Activated T-cell treated with anti-CD3 and anti-CD28 coated beads, Interleukin-2, amount 50 U/mL, for 24 hours (primary cell): ENCODE measurements around the gene FAM32A.
A peak's percentile ranks its signal among the peaks of the same experiment; 100 is the strongest.

Experiments
- DNase-seq: peaks from one replicate; pipeline ENCODE4 v3.0.0-alpha.2; 2020
- H3K27ac Mint-ChIP-seq: 2 replicates; pipeline ENCODE4 v1.8.0; 2020; ENCODE audit warnings: mild to moderate bottlenecking, mixed read lengths
- H3K27me3 Mint-ChIP-seq: 2 replicates; pipeline ENCODE4 v1.8.0; 2020; ENCODE audit warnings: mixed read lengths
- H3K36me3 Mint-ChIP-seq: 2 replicates; pipeline ENCODE4 v1.8.0; 2020; ENCODE audit warnings: low read depth, mixed read lengths
- H3K4me1 Mint-ChIP-seq: 2 replicates; pipeline ENCODE4 v1.8.0; 2020; ENCODE audit warnings: low read depth, mixed read lengths
- H3K4me3 Mint-ChIP-seq: 2 replicates; pipeline ENCODE4 v1.8.0; 2020; ENCODE audit warnings: mild to moderate bottlenecking, moderate library complexity, mixed read lengths
- H3K9me3 Mint-ChIP-seq: 2 replicates; pipeline ENCODE4 v1.8.0; 2020; ENCODE audit warnings: mixed read lengths

The FAM32A gene

GRCh38 chr19:16185768-16186123, 536 bp downstream of the FAM32A start:
- no peaks in the 10 kb centered on the region for H3K9me3 Mint-ChIP-seq
- peak overlapping the region; percentile 100 for H3K4me3 Mint-ChIP-seq
- DNase-seq, result peak; percentile 69
- H3K27me3 Mint-ChIP-seq, result no peaks in the 10 kb centered on the region
- H3K36me3 Mint-ChIP-seq, result peaks cover 51% of the 10 kb centered on the region
- H3K4me1 Mint-ChIP-seq, result peaks cover 41% of the 10 kb centered on the region
- H3K27ac Mint-ChIP-seq, result peak overlapping the region; percentile 99

- peaks cover 76% of the 10 kb centered on the region for H3K36me3 Mint-ChIP-seq
- peaks cover 34% of the 10 kb centered on the region for H3K4me1 Mint-ChIP-seq
- no peaks in the 10 kb centered on the region for H3K27me3 Mint-ChIP-seq
- no peaks in the 10 kb centered on the region for H3K9me3 Mint-ChIP-seq
- DNase-seq, result no peak
- H3K27ac Mint-ChIP-seq, result peak overlapping the region; percentile 70
- H3K4me3 Mint-ChIP-seq, result no peak overlapping the region
Measured at GRCh38 chr19:16188521-16188920, 3.3 kb downstream of the FAM32A start.

GRCh38 chr19:16190198-16190597, 5.0 kb downstream of the FAM32A start:
- Mint-ChIP-seq H3K36me3 (peaks cover 81% of the 10 kb centered on the region), H3K9me3 (no peaks in the 10 kb centered on the region), H3K27me3 (no peaks in the 10 kb centered on the region), H3K4me3 (no peak overlapping the region), H3K27ac (peak overlapping the region; percentile 47), H3K4me1 (peaks cover 29% of the 10 kb centered on the region)
- no peak for DNase-seq

GRCh38 chr19:16190736-16191135, 5.5 kb downstream of the FAM32A start:
- Mint-ChIP-seq H3K4me1 (peaks cover 26% of the 10 kb centered on the region), H3K9me3 (no peaks in the 10 kb centered on the region), H3K27ac (peak overlapping the region; percentile 47), H3K27me3 (no peaks in the 10 kb centered on the region), H3K4me3 (no peak overlapping the region), H3K36me3 (peaks cover 76% of the 10 kb centered on the region)
- DNase-seq, result no peak

GRCh38 chr19:16191216-16191908, 6.2 kb downstream of the FAM32A start:
- Mint-ChIP-seq H3K4me3 (no peak overlapping the region), H3K36me3 (peaks cover 71% of the 10 kb centered on the region), H3K27me3 (no peaks in the 10 kb centered on the region), H3K9me3 (no peaks in the 10 kb centered on the region), H3K4me1 (peaks cover 21% of the 10 kb centered on the region), H3K27ac (peak overlapping the region; percentile 63)
- DNase-seq, result no peak

- Mint-ChIP-seq H3K27me3 (no peaks in the 10 kb centered on the region), H3K27ac (no peak overlapping the region), H3K9me3 (no peaks in the 10 kb centered on the region), H3K4me3 (no peak overlapping the region), H3K36me3 (peaks cover 57% of the 10 kb centered on the region), H3K4me1 (peaks cover 16% of the 10 kb centered on the region)
- DNase-seq, result no peak
Measured at GRCh38 chr19:16193466-16193865, 8.3 kb downstream of the FAM32A start.

- H3K27me3 Mint-ChIP-seq, result no peaks in the 10 kb centered on the region
- no peaks in the 10 kb centered on the region for H3K9me3 Mint-ChIP-seq
- peak overlapping the region; percentile 99 for H3K27ac Mint-ChIP-seq
- H3K4me1 Mint-ChIP-seq, result peaks cover 40% of the 10 kb centered on the region
- peak overlapping the region; percentile 87 for H3K4me3 Mint-ChIP-seq
- H3K36me3 Mint-ChIP-seq, result peaks cover 49% of the 10 kb centered on the region
- DNase-seq, result no peak
Measured at GRCh38 chr19:16197188-16197621, 12.0 kb downstream of the FAM32A start.

- Mint-ChIP-seq H3K27ac (peak within 1 kb of the TSS; percentile 99), H3K4me3 (peak within 1 kb of the TSS; percentile 87)
Measured at GRCh38 chr19:16197622-16198369, 12.6 kb downstream of the FAM32A start, which contains the start of gene AP1M1. Gene AP1M1 (plus strand): TSS chr19:16197911. CDS start chr19:16198027, 116 bp downstream.

GRCh38 chr19:16198370-16198651, 13.1 kb downstream of the FAM32A start:
- H3K27ac Mint-ChIP-seq, result peak overlapping the region; percentile 85
- no peaks in the 10 kb centered on the region for H3K27me3 Mint-ChIP-seq
- H3K4me1 Mint-ChIP-seq, result peaks cover 52% of the 10 kb centered on the region
- H3K36me3 Mint-ChIP-seq, result peaks cover 52% of the 10 kb centered on the region
- H3K9me3 Mint-ChIP-seq, result no peaks in the 10 kb centered on the region
- no peak for DNase-seq
- H3K4me3 Mint-ChIP-seq, result peak overlapping the region; percentile 87

More at GRCh38 chr19:16197622-16198369, 12.6 kb downstream of the FAM32A start, which contains the start of gene AP1M1:
- Mint-ChIP-seq H3K4me1 (peaks cover 46% of the 10 kb centered on the region), H3K9me3 (no peaks in the 10 kb centered on the region), H3K36me3 (peaks cover 51% of the 10 kb centered on the region), H3K27me3 (no peaks in the 10 kb centered on the region)
- DNase-seq, result peak; percentile 99

GRCh38 chr19:16199275-16199932, 14.2 kb downstream of the FAM32A start:
- peaks cover 56% of the 10 kb centered on the region for H3K36me3 Mint-ChIP-seq
- H3K27me3 Mint-ChIP-seq, result no peaks in the 10 kb centered on the region
- H3K4me1 Mint-ChIP-seq, result peaks cover 56% of the 10 kb centered on the region
- peak overlapping the region; percentile 85 for H3K27ac Mint-ChIP-seq
- peak; percentile 27 for DNase-seq
- no peaks in the 10 kb centered on the region for H3K9me3 Mint-ChIP-seq
- peak overlapping the region; percentile 87 for H3K4me3 Mint-ChIP-seq

- H3K9me3 Mint-ChIP-seq, result no peaks in the 10 kb centered on the region
- H3K27ac Mint-ChIP-seq, result peak overlapping the region; percentile 81
- peaks cover 61% of the 10 kb centered on the region for H3K36me3 Mint-ChIP-seq
- H3K4me3 Mint-ChIP-seq, result peak overlapping the region; percentile 37
- peak; percentile 26 for DNase-seq
- H3K27me3 Mint-ChIP-seq, result no peaks in the 10 kb centered on the region
- peaks cover 56% of the 10 kb centered on the region for H3K4me1 Mint-ChIP-seq
Measured at GRCh38 chr19:16200038-16201010, 15.1 kb downstream of the FAM32A start.

GRCh38 chr19:16201011-16201391, 15.8 kb downstream of the FAM32A start:
- Mint-ChIP-seq H3K36me3 (peaks cover 65% of the 10 kb centered on the region), H3K4me3 (no peak overlapping the region), H3K4me1 (peaks cover 56% of the 10 kb centered on the region), H3K9me3 (no peaks in the 10 kb centered on the region), H3K27ac (peak overlapping the region; percentile 81), H3K27me3 (no peaks in the 10 kb centered on the region)
- no peak for DNase-seq

- H3K9me3 Mint-ChIP-seq, result no peaks in the 10 kb centered on the region
- H3K27ac Mint-ChIP-seq, result peak overlapping the region; percentile 66
- H3K36me3 Mint-ChIP-seq, result peaks cover 77% of the 10 kb centered on the region
- H3K4me1 Mint-ChIP-seq, result peaks cover 64% of the 10 kb centered on the region
- H3K27me3 Mint-ChIP-seq, result no peaks in the 10 kb centered on the region
- H3K4me3 Mint-ChIP-seq, result no peak overlapping the region
- no peak for DNase-seq
Measured at GRCh38 chr19:16202320-16203255, 17.4 kb downstream of the FAM32A start.
